ENCODE measurements around the gene NKPD1. TPM values are rescaled to one million over a fixed set of nuclear protein-coding genes. Genes with fewer than 3 reads are reported as not detected.

The NKPD1 gene
- total and polyA plus RNA-seq, 2 donors (not counting 3 experiments of a cell fraction or from before 2014, with no cell fraction given): 0.04 TPM; not detected in 1

DNA sequence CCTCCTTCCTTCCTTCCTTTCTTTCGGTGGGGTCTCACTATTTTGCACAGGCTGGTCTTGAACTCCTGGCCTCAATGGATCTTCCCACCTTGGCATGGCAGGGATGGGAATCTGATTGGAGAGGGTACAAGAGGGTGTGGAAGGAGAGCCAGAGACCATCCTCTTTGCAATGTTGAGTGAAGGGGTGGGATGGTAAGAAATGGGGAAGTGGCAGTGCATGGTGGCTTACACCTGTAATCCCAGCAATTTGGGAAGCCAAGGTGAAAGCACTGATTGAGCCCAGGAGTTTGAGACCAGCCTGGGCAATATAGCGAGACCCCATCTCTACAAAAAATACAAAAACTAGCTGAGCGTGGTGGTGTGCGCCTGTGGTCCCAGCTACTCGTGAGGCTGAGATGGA, 23.3 kb upstream of the NKPD1 start:
- POLR2A ChIA-PET: no interaction called here

More for the DNA sequence above, 23.3 kb upstream of the NKPD1 start:
- H3K4me2 ChIP-seq (ENCODE audit: insufficient read depth, low read length): no peak overlapping the region
- H2AFZ ChIP-seq (ENCODE audit: low read depth, low read length): no peak overlapping the region
- no peaks in the 10 kb centered on the region for H3K27me3 ChIP-seq (ENCODE audit: control insufficient read depth in 2 of 2, insufficient read depth in 2 of 2, low read length in 2 of 2)
- H3K9me3 ChIP-seq (replicated peaks; ENCODE audit: control insufficient read depth, insufficient read depth, low read length): no peaks in the 10 kb centered on the region
- TF ChIP-seq JUN (IDR thresholded peaks at IDR 0.05; ENCODE audit: borderline replicate concordance, insufficient read depth, insufficient read length, low read depth) (no peak), POLR2AphosphoS5 (IDR thresholded peaks at IDR 0.05; ENCODE audit: insufficient read depth, low read depth, low read length) (no peak), POLR2A (IDR thresholded peaks at IDR 0.05; ENCODE audit: low read depth, low read length) (no peak), MYC (IDR thresholded peaks at IDR 0.05; ENCODE audit: low read depth, low read length) (no peak), GATA2 (IDR thresholded peaks at IDR 0.05; ENCODE audit: insufficient read depth, insufficient read length, low read depth, low read length) (no peak), FOS (IDR thresholded peaks at IDR 0.05; ENCODE audit: borderline replicate concordance, insufficient read depth, low read length) (no peak), EZH2 (IDR thresholded peaks at IDR 0.05; ENCODE audit: borderline replicate concordance, low read depth, low read length, severe bottlenecking) (no peak)
- TF ChIP-seq, protein P1, sequence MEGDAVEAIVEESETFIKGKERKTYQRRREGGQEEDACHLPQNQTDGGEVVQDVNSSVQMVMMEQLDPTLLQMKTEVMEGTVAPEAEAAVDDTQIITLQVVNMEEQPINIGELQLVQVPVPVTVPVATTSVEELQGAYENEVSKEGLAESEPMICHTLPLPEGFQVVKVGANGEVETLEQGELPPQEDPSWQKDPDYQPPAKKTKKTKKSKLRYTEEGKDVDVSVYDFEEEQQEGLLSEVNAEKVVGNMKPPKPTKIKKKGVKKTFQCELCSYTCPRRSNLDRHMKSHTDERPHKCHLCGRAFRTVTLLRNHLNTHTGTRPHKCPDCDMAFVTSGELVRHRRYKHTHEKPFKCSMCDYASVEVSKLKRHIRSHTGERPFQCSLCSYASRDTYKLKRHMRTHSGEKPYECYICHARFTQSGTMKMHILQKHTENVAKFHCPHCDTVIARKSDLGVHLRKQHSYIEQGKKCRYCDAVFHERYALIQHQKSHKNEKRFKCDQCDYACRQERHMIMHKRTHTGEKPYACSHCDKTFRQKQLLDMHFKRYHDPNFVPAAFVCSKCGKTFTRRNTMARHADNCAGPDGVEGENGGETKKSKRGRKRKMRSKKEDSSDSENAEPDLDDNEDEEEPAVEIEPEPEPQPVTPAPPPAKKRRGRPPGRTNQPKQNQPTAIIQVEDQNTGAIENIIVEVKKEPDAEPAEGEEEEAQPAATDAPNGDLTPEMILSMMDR (IDR thresholded peaks at IDR 0.05; ENCODE audit: extremely low read depth in 1 of 2, insufficient read depth in 1 of 2, low read depth in 1 of 2, low read length in 2 of 2): no peak
- TF ChIP-seq, protein P2, sequence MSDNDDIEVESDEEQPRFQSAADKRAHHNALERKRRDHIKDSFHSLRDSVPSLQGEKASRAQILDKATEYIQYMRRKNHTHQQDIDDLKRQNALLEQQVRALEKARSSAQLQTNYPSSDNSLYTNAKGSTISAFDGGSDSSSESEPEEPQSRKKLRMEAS (IDR thresholded peaks at IDR 0.05; ENCODE audit: insufficient read depth, insufficient read length): no peak
- H3K4me3 ChIP-seq (replicated peaks in 1 of 3; ENCODE audit: insufficient read depth in 1 of 3, low read depth in 1 of 3, low read length in 3 of 3): no peak overlapping the region
- dilution Hi-C loops (cut with MboI; ENCODE audit: extremely low pct_ligation_motif_present, low sequenced_read_pairs): no loop called here
- no peak for DNase-seq (ENCODE audit: low read depth, low spot score)
- H3K4me1 ChIP-seq (ENCODE audit: control insufficient read depth, extremely low read depth, insufficient read depth, low read length): peaks cover 9% of the 10 kb centered on the region
- no peaks in the 10 kb centered on the region for H3K9me1 ChIP-seq (replicated peaks; ENCODE audit: control insufficient read depth, extremely low read depth, insufficient read depth, low read length)
- peaks cover 11% of the 10 kb centered on the region for H3K79me2 ChIP-seq (ENCODE audit: control insufficient read depth, insufficient read depth, low read length)
- H3K27ac ChIP-seq (ENCODE audit: insufficient read depth, low read depth, low read length): no peak overlapping the region
- no peaks in the 10 kb centered on the region for H3K36me3 ChIP-seq (ENCODE audit: control insufficient read depth in 2 of 2, extremely low read depth in 1 of 2, insufficient read depth in 2 of 2, low read length in 2 of 2)
- no peak for FAIRE-seq
- no peaks in the 10 kb centered on the region for H4K20me1 ChIP-seq (replicated peaks; ENCODE audit: control insufficient read depth, extremely low read depth, insufficient read depth, low read length)
- no peak overlapping the region for H3K9ac ChIP-seq (replicated peaks; ENCODE audit: extremely low read depth, insufficient read depth, low read length)
- BruUV-seq (replicated peaks): no TSS peak
- intact Hi-C loops (cut with micrococcal nuclease): no loop called here
- CTCF ChIA-PET: interaction anchor here (0.7 to 0.9 kb wide), 2 partner anchors 22 to 59 kb away, joined by 3 read pairs; no protein-coding TSS in a partner anchor

Data from endothelial cell of umbilical vein (primary cell).